Loucy (cell line): ENCODE results near the gene WDSUB1.

Source experiments
- CTCF ChIP-seq: fragments of 200-600 bp; sonication (generic); conservative IDR thresholded peaks from 2 replicates; pipeline ENCODE4 v1.5.1; 2014; ENCODE audit warnings: mild to moderate bottlenecking, antibody characterized with exemption, low read length
- EZH2phosphoT487 ChIP-seq: fragments of 200-600 bp; IDR thresholded peaks from 2 replicates; pipeline ENCODE4 v1.6.1; 2018; ENCODE audit warnings: antibody characterized with exemption, mild to moderate bottlenecking, moderate library complexity, borderline replicate concordance

- TF ChIP-seq CTCF (no peak), EZH2phosphoT487 (no peak)
Observed at GRCh38 chr2:159200498-159200897, 86.0 kb downstream of the WDSUB1 start.
